Measurements from ENCODE around the gene EMID1.

The EMID1 gene

DNA sequence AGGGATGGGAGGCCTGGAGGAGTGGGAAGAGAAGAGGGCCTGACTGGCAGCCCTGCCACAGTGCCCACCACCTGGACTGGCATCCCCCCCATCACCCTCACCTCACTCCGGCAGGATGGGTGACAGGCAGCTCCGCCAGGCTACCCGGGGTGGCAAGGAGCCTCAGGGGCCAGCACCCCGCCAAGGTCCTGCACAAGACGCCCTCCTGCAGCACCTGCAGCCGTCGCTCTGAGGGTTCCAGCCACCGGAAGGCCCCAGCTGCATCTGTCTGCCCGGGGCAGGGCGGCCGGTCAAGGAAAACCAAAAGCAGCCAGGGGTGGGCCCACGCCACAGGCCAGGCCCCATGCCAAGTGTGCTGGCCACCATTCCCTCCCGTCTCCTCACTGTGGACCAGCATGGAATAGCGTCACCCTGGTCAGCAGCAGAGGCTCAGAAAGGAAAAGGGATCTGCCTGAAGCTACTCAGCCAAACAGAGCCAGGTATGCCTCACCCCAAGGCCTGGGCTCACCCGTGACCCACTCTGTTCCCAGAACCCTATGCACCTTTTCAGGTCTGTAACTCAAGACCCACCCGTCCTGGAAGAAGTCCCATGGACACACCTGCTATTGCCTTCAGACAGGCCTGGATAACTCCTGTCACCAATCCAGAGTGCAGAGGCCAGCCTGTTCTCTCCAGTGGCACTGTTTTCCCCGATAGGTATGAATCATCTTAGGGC, 55.1 kb downstream of the EMID1 start (continued):
- TF ChIP-seq, protein P1, sequence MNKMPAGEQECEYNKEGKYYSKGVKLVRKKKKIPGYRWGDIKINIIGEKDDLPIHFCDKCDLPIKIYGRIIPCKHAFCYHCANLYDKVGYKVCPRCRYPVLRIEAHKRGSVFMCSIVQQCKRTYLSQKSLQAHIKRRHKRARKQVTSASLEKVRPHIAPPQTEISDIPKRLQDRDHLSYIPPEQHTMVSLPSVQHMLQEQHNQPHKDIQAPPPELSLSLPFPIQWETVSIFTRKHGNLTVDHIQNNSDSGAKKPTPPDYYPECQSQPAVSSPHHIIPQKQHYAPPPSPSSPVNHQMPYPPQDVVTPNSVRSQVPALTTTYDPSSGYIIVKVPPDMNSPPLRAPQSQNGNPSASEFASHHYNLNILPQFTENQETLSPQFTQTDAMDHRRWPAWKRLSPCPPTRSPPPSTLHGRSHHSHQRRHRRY (tag by site-specific recombination; IDR thresholded peaks at IDR 0.05): no peak
- TF ChIP-seq, protein P2, sequence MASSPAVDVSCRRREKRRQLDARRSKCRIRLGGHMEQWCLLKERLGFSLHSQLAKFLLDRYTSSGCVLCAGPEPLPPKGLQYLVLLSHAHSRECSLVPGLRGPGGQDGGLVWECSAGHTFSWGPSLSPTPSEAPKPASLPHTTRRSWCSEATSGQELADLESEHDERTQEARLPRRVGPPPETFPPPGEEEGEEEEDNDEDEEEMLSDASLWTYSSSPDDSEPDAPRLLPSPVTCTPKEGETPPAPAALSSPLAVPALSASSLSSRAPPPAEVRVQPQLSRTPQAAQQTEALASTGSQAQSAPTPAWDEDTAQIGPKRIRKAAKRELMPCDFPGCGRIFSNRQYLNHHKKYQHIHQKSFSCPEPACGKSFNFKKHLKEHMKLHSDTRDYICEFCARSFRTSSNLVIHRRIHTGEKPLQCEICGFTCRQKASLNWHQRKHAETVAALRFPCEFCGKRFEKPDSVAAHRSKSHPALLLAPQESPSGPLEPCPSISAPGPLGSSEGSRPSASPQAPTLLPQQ (tag by site-specific recombination; IDR thresholded peaks at IDR 0.05): peak; percentile 83
- TF ChIP-seq ZBTB17 (tag by site-specific recombination; IDR thresholded peaks at IDR 0.05): 0 out of 2 replicates have a peak, but pooled peaks have one; percentile 30
- no peak for TF ChIP-seq OVOL3 (tag by site-specific recombination; IDR thresholded peaks at IDR 0.05)
- no peak for TF ChIP-seq ZBTB48 (tag by site-specific recombination; IDR thresholded peaks at IDR 0.05)
- 0 out of 2 replicates have a peak, but pooled peaks have one; percentile 5 for TF ChIP-seq GLIS2 (tag by site-specific recombination; IDR thresholded peaks at IDR 0.05)
- TF ChIP-seq HOXD13 (CRISPR knock-in tag; IDR thresholded peaks at IDR 0.05; ENCODE audit: borderline replicate concordance): no peak
- TF ChIP-seq, protein P3, sequence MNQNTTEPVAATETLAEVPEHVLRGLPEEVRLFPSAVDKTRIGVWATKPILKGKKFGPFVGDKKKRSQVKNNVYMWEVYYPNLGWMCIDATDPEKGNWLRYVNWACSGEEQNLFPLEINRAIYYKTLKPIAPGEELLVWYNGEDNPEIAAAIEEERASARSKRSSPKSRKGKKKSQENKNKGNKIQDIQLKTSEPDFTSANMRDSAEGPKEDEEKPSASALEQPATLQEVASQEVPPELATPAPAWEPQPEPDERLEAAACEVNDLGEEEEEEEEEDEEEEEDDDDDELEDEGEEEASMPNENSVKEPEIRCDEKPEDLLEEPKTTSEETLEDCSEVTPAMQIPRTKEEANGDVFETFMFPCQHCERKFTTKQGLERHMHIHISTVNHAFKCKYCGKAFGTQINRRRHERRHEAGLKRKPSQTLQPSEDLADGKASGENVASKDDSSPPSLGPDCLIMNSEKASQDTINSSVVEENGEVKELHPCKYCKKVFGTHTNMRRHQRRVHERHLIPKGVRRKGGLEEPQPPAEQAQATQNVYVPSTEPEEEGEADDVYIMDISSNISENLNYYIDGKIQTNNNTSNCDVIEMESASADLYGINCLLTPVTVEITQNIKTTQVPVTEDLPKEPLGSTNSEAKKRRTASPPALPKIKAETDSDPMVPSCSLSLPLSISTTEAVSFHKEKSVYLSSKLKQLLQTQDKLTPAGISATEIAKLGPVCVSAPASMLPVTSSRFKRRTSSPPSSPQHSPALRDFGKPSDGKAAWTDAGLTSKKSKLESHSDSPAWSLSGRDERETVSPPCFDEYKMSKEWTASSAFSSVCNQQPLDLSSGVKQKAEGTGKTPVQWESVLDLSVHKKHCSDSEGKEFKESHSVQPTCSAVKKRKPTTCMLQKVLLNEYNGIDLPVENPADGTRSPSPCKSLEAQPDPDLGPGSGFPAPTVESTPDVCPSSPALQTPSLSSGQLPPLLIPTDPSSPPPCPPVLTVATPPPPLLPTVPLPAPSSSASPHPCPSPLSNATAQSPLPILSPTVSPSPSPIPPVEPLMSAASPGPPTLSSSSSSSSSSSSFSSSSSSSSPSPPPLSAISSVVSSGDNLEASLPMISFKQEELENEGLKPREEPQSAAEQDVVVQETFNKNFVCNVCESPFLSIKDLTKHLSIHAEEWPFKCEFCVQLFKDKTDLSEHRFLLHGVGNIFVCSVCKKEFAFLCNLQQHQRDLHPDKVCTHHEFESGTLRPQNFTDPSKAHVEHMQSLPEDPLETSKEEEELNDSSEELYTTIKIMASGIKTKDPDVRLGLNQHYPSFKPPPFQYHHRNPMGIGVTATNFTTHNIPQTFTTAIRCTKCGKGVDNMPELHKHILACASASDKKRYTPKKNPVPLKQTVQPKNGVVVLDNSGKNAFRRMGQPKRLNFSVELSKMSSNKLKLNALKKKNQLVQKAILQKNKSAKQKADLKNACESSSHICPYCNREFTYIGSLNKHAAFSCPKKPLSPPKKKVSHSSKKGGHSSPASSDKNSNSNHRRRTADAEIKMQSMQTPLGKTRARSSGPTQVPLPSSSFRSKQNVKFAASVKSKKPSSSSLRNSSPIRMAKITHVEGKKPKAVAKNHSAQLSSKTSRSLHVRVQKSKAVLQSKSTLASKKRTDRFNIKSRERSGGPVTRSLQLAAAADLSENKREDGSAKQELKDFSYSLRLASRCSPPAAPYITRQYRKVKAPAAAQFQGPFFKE (tag by site-specific recombination; IDR thresholded peaks at IDR 0.05; ENCODE audit: borderline replicate concordance): no peak
- TF ChIP-seq, protein P4, sequence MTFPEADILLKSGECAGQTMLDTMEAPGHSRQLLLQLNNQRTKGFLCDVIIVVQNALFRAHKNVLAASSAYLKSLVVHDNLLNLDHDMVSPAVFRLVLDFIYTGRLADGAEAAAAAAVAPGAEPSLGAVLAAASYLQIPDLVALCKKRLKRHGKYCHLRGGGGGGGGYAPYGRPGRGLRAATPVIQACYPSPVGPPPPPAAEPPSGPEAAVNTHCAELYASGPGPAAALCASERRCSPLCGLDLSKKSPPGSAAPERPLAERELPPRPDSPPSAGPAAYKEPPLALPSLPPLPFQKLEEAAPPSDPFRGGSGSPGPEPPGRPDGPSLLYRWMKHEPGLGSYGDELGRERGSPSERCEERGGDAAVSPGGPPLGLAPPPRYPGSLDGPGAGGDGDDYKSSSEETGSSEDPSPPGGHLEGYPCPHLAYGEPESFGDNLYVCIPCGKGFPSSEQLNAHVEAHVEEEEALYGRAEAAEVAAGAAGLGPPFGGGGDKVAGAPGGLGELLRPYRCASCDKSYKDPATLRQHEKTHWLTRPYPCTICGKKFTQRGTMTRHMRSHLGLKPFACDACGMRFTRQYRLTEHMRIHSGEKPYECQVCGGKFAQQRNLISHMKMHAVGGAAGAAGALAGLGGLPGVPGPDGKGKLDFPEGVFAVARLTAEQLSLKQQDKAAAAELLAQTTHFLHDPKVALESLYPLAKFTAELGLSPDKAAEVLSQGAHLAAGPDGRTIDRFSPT (tag by site-specific recombination; IDR thresholded peaks at IDR 0.05): peak; percentile 53; the same call in 1 of the 2 replicates
- TF ChIP-seq ZNF112 (tag by site-specific recombination; IDR thresholded peaks at IDR 0.05): no peak
- no peak for TF ChIP-seq ZXDB (tag by site-specific recombination; IDR thresholded peaks at IDR 0.05)
- TF ChIP-seq ZBTB20 (tag by site-specific recombination; IDR thresholded peaks at IDR 0.05): peak; percentile 19; the same call in 1 of the 2 replicates

DNA sequence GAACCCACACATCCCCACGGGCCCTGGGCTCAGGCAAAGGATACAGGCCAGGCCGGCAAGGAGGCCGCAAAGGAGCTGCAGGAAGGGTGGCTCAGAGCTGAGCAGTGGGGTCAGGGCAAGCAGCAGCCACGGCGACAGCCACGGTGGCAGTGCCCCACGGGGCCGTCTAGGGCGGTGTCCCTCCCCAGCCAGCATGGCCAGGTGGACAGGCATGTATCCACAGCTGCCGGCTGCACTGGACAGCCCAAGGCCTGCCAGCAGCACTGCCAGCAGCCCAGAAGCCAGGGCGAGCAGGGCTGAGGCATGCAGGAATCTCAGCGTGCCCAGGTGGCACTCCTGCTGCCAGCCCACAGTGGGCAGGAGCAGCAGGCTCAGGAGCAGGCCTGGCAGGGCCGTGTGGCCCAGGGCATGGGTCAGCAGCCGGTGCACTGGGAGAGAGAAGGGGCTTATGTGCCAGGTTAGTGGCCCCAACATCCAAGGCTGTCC, 58.1 kb downstream of the EMID1 start:
- CTCF ChIA-PET: interaction anchor here (1.2 kb wide), 1 partner anchor 18 kb away, joined by 5 read pairs; no protein-coding TSS in a partner anchor
- TF ChIP-seq ZNF621 (tag by site-specific recombination; IDR thresholded peaks at IDR 0.05): no peak
- TF ChIP-seq, protein P4 (tag by site-specific recombination; IDR thresholded peaks at IDR 0.05): peak; percentile 69; the same call in 1 of the 2 replicates
- TF ChIP-seq, protein P5, sequence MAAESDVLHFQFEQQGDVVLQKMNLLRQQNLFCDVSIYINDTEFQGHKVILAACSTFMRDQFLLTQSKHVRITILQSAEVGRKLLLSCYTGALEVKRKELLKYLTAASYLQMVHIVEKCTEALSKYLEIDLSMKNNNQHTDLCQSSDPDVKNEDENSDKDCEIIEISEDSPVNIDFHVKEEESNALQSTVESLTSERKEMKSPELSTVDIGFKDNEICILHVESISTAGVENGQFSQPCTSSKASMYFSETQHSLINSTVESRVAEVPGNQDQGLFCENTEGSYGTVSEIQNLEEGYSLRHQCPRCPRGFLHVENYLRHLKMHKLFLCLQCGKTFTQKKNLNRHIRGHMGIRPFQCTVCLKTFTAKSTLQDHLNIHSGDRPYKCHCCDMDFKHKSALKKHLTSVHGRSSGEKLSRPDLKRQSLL (tag by site-specific recombination; IDR thresholded peaks at IDR 0.05): no peak
- TF ChIP-seq ZNF324 (tag by site-specific recombination; IDR thresholded peaks at IDR 0.05): no peak
- peaks cover 19 to 66% of the 10 kb centered on the region in 2 experiments for H3K36me3 ChIP-seq (ENCODE audit: control insufficient read depth in 2 of 2, insufficient read depth in 1 of 2, low read length in 2 of 2)
- no peak overlapping the region for H3K27ac ChIP-seq (ENCODE audit: extremely low read depth, low read depth, low read length)
- no peaks in the 10 kb centered on the region; the same call in 1 of the 2 replicates for H3K4me1 ChIP-seq (ENCODE audit: control insufficient read depth, insufficient read depth, low read length)
- no peaks in the 10 kb centered on the region for H3K9me3 ChIP-seq (ENCODE audit: control insufficient read depth, insufficient read depth, low read depth, low read length)
- POLR2A ChIA-PET: interaction anchor here (0.5 kb wide), 1 partner anchor 17 kb away, joined by 3 read pairs; no protein-coding TSS in a partner anchor
- no peak overlapping the region for H3K4me3 ChIP-seq (ENCODE audit: low read depth, low read length)
